DND-41 (cell line): ENCODE results near the gene MTPN.

Experiments used
- ATAC-seq: fragments of 200-7000 bp; cut with Tn5 transposase; 3 replicates; pipeline ENCODE4 v1.9.1; 2021; ENCODE audit warnings: low read depth; ENCODE audit not compliant: insufficient read depth
- DNase-seq: peaks from one replicate; pipeline ENCODE4 v3.0.0-alpha.2; 2020
- H2AFZ ChIP-seq: 2 replicates; pipeline ENCODE4 v1.6.0; 2012; ENCODE audit warnings: low read depth, low read length
- H3K27ac ChIP-seq: 2 replicates; pipeline ENCODE4 v1.5.1; 2012; ENCODE audit warnings: low read length, inconsistent platforms
- H3K27me3 ChIP-seq: fragments of 200-600 bp; sonication (generic); 2 replicates; pipeline ENCODE4 v1.6.0; 2012; ENCODE audit warnings: low read length, mild to moderate bottlenecking, inconsistent platforms; ENCODE audit not compliant: insufficient read depth, poor library complexity
- H3K36me3 ChIP-seq: 2 replicates; pipeline ENCODE4 v1.5.1; 2012; ENCODE audit warnings: low read length, inconsistent platforms; ENCODE audit not compliant: insufficient read depth
- H3K4me1 ChIP-seq: 2 replicates; pipeline ENCODE4 v1.5.1; 2012; ENCODE audit warnings: mild to moderate bottlenecking, low read length; ENCODE audit not compliant: insufficient read depth
- H3K4me2 ChIP-seq: 2 replicates; pipeline ENCODE4 v1.6.0; 2012; ENCODE audit warnings: mild to moderate bottlenecking, moderate library complexity, low read length, inconsistent platforms; ENCODE audit not compliant: insufficient read depth
- H3K4me3 ChIP-seq, 2 experiments: fragments of 200-600 bp in 1 of 2; shearing (Covaris generic) in 1 of 2; 2 replicates each; pipeline ENCODE4 v1.5.1; 2012 to 2016; ENCODE audit warnings: inconsistent platforms in 2 of 2, low read length in 2 of 2, mild to moderate bottlenecking in 2 of 2, low read depth in 1 of 2, moderate library complexity in 1 of 2
- H3K79me2 ChIP-seq: 2 replicates; pipeline ENCODE4 v1.6.0; 2012; ENCODE audit warnings: low read length, inconsistent platforms; ENCODE audit not compliant: insufficient read depth
- H3K9ac ChIP-seq: 2 replicates; pipeline ENCODE4 v1.6.0; 2012; ENCODE audit warnings: low read depth, mild to moderate bottlenecking, inconsistent platforms, low read length, moderate library complexity
- H3K9me3 ChIP-seq: 2 replicates; pipeline ENCODE4 v1.5.1; 2012; ENCODE audit warnings: low read length, moderate library complexity, mild to moderate bottlenecking, inconsistent platforms; ENCODE audit not compliant: insufficient read depth, severe bottlenecking
- H4K20me1 ChIP-seq: 2 replicates; pipeline ENCODE4 v1.6.0; 2012; ENCODE audit warnings: low read length; ENCODE audit not compliant: insufficient read depth
- CTCF ChIP-seq: IDR thresholded peaks from 2 replicates; pipeline ENCODE4 v1.5.1; 2012; ENCODE audit warnings: borderline replicate concordance, low read length, moderate library complexity, mild to moderate bottlenecking; ENCODE audit not compliant: poor library complexity, severe bottlenecking; ENCODE audit errors: extremely low read depth
- EZH2 ChIP-seq: IDR thresholded peaks from 3 replicates; pipeline ENCODE4 v1.6.1; 2012; ENCODE audit warnings: borderline replicate concordance, low read depth, mild to moderate bottlenecking, moderate library complexity, low read length, inconsistent platforms; ENCODE audit not compliant: severe bottlenecking

MTPN gene

GRCh38 chr7:135956393-135956792 lies 20.8 kb downstream of the MTPN start:
- no peak overlapping the region for H3K27ac ChIP-seq
- TF ChIP-seq EZH2: no peak
- TF ChIP-seq CTCF: no peak

GRCh38 chr7:135950972-135951371 lies 26.2 kb downstream of the MTPN start:
- no peaks in the 10 kb centered on the region for H3K9me3 ChIP-seq
- no peaks in the 10 kb centered on the region for H3K4me1 ChIP-seq
- ATAC-seq (no peak), DNase-seq (no peak)
- H3K27ac ChIP-seq: no peak overlapping the region
- peaks cover 67% of the 10 kb centered on the region for H3K79me2 ChIP-seq
- H4K20me1 ChIP-seq: peaks cover 35% of the 10 kb centered on the region; the same call in 1 of the 2 replicates
- no peak overlapping the region for H2AFZ ChIP-seq
- no peak overlapping the region for H3K9ac ChIP-seq
- no peaks in the 10 kb centered on the region for H3K27me3 ChIP-seq
- H3K36me3 ChIP-seq: peaks cover 62% of the 10 kb centered on the region
- no peak overlapping the region for H3K4me3 ChIP-seq
- no peak overlapping the region for H3K4me2 ChIP-seq
- TF ChIP-seq CTCF: no peak
- TF ChIP-seq EZH2: no peak

More at GRCh38 chr7:135956393-135956792, 20.8 kb downstream of the MTPN start:
- peaks cover 39% of the 10 kb centered on the region; the same call in 1 of the 2 replicates for H4K20me1 ChIP-seq
- no peak overlapping the region for H3K4me2 ChIP-seq
- no peak overlapping the region for H3K4me3 ChIP-seq
- no peaks in the 10 kb centered on the region for H3K4me1 ChIP-seq
- no peak for DNase-seq
- peaks cover 96% of the 10 kb centered on the region for H3K79me2 ChIP-seq
- H2AFZ ChIP-seq: no peak overlapping the region
- ATAC-seq: no peak
- H3K27me3 ChIP-seq: no peaks in the 10 kb centered on the region
- no peak overlapping the region for H3K9ac ChIP-seq
- H3K36me3 ChIP-seq: peaks cover 26% of the 10 kb centered on the region; the same call in 1 of the 2 replicates
- H3K9me3 ChIP-seq: no peaks in the 10 kb centered on the region

- Histone ChIP-seq H3K36me3 (peaks cover 65% of the 10 kb centered on the region), H3K9ac (no peak overlapping the region), H3K4me1 (no peaks in the 10 kb centered on the region), H3K4me2 (no peak overlapping the region), H4K20me1 (peaks cover 32% of the 10 kb centered on the region; the same call in 1 of the 2 replicates), H3K27ac (no peak overlapping the region), H3K9me3 (no peaks in the 10 kb centered on the region), H3K27me3 (no peaks in the 10 kb centered on the region), H2AFZ (no peak overlapping the region), H3K4me3 (no peak overlapping the region), H3K79me2 (peaks cover 65% of the 10 kb centered on the region)
- TF ChIP-seq EZH2 (no peak), CTCF (no peak)
- ATAC-seq (no peak), DNase-seq (no peak)
These were observed 26.7 kb downstream of the MTPN start for GRCh38 chr7:135950429-135950828.
